COLO829 (cell line): ENCODE data around the gene XXYLT1.
"Not testable (repeated sequence)": the region's sequence is repeated elsewhere in the genome, so short reads cannot be mapped to it uniquely, and the experiment has no call there.

ENCODE experiments used
- DNase-seq: peaks from one replicate; pipeline ENCODE4 v3.0.0; 2012; ENCODE audit warnings: low spot score

The XXYLT1 gene

DNA sequence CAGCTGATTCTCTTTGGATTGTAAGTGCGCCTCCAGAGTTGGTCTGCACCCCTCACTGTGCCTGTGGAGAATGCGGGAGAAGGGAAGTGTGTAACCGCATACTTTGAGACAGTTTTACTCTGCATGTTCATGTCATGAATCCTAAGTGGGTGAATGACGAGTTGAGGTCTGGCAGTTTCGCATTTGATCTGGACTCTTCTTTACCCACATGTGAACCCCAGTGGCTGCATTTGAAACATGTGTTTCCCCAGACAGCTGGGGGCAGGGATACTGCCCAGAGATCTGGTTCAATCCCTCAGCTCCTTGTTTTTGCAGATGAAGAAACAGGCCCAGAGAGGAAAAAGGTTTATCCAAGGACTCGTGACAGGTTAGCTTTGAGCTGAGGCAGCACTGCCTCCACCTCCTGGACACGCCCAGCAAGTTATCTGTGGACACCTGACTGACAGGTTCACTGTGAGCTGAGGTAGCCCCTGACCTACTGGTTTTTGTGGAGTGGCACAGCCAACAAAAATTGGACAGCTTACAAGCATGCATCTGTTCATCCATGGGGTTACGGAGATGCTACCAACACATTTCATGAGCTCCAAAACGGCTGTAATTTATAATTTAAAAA, 207.3 kb downstream of the XXYLT1 start:
- no peak for DNase-seq

GRCh38 chr3:195062866-195063540, 208.0 kb downstream of the XXYLT1 start:
- DNase-seq, result no peak

- DNase-seq, result no peak
These were observed 209.0 kb downstream of the XXYLT1 start for GRCh38 chr3:195061756-195062655.

- DNase-seq, result no peak
These were observed 210.2 kb downstream of the XXYLT1 start for GRCh38 chr3:195060531-195061291.

DNA sequence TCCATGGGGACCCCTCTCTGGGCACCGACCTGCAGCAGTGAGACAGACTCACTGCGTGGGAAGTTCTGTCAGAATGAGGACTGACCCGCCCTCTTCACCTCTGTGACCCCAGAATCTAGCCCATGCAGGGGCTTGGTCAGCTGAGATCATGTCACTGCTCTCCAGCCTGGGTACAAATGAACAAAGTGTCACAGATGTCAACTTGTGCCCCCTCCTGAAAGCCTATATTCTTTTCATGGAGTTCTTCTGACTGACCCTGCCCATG, 210.8 kb downstream of the XXYLT1 start:
- DNase-seq, result no peak

- DNase-seq, result no peak
These were observed 211.3 kb downstream of the XXYLT1 start for GRCh38 chr3:195059471-195060216.

DNA sequence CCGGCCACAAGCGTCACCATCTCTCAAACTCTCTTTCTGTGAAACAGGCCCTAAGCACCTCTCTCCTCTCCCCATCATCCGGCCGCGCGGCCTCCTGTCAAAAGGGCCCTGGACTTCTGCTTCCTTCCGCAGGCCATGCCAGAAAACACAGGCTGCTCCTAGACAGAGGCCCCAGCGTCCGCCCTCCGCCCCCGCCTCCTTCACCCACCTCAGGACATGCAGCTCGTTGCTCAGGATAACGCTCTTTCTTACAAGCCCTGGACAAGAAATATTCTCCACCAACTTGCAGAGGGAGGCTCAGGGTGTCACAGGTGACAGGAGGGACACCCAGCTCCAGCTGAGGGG, 212.0 kb downstream of the XXYLT1 start:
- no peak for DNase-seq

GRCh38 chr3:195058336-195059005, 212.5 kb downstream of the XXYLT1 start:
- DNase-seq, result no peak

GRCh38 chr3:195057716-195058115, 213.2 kb downstream of the XXYLT1 start:
- DNase-seq, result no peak

DNA sequence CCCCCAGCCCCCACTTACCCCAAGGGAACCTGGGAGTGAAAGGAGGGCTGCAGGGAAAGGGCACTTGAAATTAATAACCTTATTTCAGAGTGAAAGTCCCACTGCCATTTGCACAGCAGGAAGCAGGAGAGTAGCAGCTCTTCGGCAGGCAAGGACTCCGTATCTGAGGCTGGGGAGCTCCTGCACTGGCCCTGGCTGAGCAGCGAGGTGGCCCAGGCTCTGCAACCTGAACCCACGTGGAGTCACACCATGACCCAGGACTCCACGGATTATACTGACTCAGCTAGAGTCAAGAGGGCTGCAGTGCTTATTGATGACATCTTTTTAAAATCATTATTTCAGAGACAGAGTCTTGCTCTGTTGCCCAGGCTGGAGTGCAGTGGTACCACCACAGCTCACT, 214.5 kb downstream of the XXYLT1 start:
- DNase-seq, result no peak

DNA sequence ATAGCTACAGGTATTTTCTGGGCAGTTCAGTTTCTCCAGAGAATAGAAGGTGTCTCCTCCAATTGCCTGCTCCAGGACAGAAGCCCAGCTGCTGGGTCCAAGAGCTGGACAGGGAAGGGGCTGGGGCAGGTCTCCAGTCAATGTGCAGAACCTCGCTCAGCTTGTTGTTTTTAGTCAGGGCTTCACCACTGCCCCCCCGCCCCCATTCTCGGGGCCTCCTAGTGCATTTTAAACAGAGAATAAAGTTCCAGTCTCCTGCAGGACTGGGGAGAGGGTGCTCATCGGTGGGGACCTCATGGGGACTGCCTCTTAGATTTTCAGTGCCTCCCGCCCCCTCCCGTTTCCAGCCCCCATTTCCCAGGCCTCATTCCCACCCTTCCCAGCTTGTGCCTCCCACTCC, 216.6 kb downstream of the XXYLT1 start:
- no peak for DNase-seq

GRCh38 chr3:195052939-195053338, 218.0 kb downstream of the XXYLT1 start:
- DNase-seq, result no peak

DNA sequence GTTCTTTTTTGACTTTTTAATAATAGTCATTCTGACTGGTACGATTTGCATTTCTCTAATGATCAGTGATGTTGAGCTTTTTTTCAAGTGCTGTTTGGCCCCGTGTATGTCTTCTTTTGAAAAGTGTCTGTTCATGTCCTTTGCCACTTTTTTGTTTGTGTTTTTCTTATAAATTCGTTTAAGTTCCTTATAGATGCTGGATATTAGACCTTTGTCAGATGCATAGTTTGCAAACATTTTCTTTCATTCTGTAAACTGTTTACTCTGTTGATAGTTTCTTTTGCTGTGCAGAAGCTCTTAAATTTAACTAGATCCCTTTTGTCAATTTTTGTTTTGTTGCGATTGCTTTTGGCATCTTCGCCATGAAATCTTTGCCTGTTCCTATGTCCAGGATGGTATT, 220.7 kb downstream of the XXYLT1 start:
- not testable (repeated sequence) for DNase-seq

DNA sequence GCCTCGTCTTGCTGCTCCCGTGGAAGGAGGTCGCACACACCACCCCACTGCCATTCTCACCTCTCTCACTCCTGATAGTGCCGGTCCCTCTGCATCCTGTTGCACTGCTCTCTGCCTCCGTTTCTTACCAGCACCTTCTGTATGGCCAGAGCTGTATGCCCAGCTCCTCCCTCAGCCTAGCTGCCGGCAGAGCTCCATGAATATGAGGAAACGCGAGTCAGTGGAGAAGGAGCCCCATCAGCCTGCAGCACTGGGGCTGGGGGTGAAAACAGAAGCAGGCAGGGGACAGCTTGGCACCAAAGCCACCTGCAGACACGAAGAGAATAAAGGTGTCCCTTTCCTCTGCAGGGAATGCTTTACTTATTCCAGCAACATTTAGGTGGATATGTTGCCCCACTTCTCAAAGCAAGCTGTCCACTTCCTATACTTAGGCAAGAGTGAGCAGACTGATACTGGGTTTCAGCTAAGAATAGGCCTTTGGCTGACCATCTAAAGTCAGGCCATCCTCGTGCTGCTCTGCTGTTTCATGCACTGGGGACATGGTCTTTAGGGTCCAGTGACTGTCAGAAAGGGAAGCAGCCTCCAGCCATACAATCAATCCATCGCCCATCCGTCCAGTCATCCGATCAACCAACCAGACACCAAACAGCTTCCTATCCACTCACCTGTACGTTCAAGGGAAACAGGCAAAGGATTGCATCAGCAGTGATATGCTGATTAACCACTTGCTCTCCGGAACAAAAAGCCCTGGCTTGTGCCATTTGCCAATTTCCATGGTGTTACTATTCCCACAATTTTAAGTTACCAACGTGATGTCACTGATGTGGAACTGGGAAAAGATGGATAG, 222.7 kb downstream of the XXYLT1 start:
- no peak for DNase-seq

DNA sequence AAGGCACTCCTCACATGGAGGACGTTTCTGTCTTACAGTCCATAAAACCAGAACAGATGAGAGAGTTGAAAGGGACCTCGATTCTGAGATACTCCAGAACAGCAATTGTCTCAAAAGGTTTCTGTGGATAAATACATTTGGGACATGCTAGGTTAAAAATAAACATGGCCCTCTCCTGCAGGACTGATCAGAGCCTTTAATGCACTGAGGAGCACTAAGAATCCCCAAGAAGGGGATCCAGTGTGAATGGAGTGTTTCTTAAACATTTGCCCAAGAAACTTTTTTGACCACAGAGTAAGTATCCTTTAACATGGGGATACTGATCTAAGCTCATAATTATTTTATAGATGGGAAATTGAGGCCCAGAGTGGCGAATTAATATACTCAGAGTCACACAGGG, 223.4 kb downstream of the XXYLT1 start:
- no peak for DNase-seq

DNA sequence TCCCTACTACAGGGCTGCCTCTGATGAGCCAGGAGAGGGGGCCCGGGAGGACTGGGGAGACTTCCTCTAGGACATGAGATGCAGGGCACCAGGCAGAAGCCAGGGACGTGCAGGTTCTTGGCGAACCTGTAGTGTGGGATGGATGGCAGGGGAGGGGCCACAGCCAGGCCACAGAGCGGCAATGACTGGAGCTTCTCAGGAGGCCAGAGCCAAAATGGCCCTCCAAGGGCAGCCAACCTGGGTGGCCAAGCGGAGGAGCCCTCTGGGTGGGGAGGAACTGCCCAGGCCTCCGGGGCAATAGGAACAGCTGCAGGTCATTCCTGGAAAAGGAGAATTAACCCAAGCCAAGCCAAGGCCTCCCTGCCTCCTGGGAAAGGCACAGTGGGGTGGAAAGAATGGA, 224.5 kb downstream of the XXYLT1 start:
- DNase-seq, result no peak

GRCh38 chr3:195045481-195046210, 225.3 kb downstream of the XXYLT1 start:
- no peak for DNase-seq

DNA sequence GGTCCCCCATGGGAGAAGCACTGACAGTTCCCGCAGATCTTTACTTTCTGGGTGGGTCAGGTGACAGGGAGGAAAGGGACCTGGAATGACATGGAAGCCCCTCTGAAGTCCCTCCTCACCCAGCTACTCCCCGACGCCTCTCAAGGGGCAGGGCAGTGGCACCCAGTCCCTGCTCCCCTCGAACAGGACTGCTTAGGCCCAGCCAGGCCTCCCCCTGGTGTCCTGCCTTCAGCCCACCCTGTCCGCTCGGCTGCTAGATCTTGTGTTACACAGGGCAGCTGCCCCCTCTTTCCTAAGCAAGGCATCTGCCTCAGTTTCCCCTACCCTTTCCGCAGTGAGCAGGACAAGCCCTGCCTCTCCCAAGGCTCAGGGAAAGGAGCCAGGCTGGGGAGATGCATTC, 226.5 kb downstream of the XXYLT1 start:
- DNase-seq, result no peak

GRCh38 chr3:195043607-195044339, 227.2 kb downstream of the XXYLT1 start:
- no peak for DNase-seq
